HepG2 (cell line): ENCODE measurements around the gene STIM1. TPM values are rescaled to one million over a fixed set of nuclear protein-coding genes. Genes with fewer than 3 reads are reported as not detected.
A peak's percentile ranks its signal among the peaks of the same experiment; 100 is the strongest.

Experiments used
- ATAC-seq: fragments of 200-7000 bp; cut with Tn5 transposase; 3 replicates; pipeline ENCODE4 v1.9.1; 2020; ENCODE audit warnings: mild to moderate bottlenecking, moderate library complexity
- BruUV-seq: library from RNA; stranded (reverse); fragments of 400-500 nt; replicated peaks from 2 replicates; lab custom pipeline; 2021; lab: Mats Ljungman, UMichigan
- CTCF ChIA-PET: fragments of 300-600 bp; formaldehyde crosslinking; extraction: SDS; loops from one replicate; lab custom pipeline; 2021; ENCODE audit warnings: low total read pairs, inconsistent platforms, low intra/inter-chr PET ratio; lab: Yijun Ruan, JAX
- POLR2A ChIA-PET: fragments of 350-600 bp; sonication (Branson Sonifier 250); formaldehyde crosslinking; loops from one replicate; lab custom pipeline; 2020; ENCODE audit warnings: antibody characterized with exemption, inconsistent platforms; lab: Yijun Ruan, JAX
- DNase-seq: peaks from one replicate; pipeline ENCODE4 v3.0.0-alpha.2; 2015; ENCODE audit warnings: low spot score
- FAIRE-seq: peaks from 3 replicates; lab custom pipeline; 2011; peaks lifted over from hg19 to GRCh38; lab: Jason Lieb, UNC
- H2AFZ ChIP-seq: one replicate; pipeline ENCODE4 v1.6.1; 2011; ENCODE audit warnings: low read length, inconsistent platforms
- H3K27ac ChIP-seq: fragments of 300-600 bp; 3 replicates; pipeline ENCODE4 v1.8.0; 2011; ENCODE audit warnings: mixed run types, mild to moderate bottlenecking, mixed read lengths, low read length, inconsistent platforms; ENCODE audit not compliant: insufficient read depth; ENCODE audit errors: extremely low read length
- H3K27me3 ChIP-seq, 2 experiments: fragments of 200-600 bp in 1 of 2; 2 replicates in 1 of 2; 3 replicates in 1 of 2; pipeline versions ENCODE4 v1.6.0 to v1.8.0; 2011; ENCODE audit warnings: low read length in 2 of 2, mild to moderate bottlenecking in 2 of 2, moderate library complexity in 2 of 2, inconsistent platforms in 1 of 2; ENCODE audit not compliant: insufficient read depth in 2 of 2, control insufficient read depth in 1 of 2
- H3K36me3 ChIP-seq, 2 experiments: fragments of 200-600 bp in 1 of 2; replicated peaks in 1 of 2; 2 replicates in 1 of 2; 3 replicates in 1 of 2; pipeline versions ENCODE4 v1.5.1 to v1.8.0; 2011; ENCODE audit warnings: low read length in 2 of 2, inconsistent platforms in 1 of 2; ENCODE audit not compliant: insufficient read depth in 2 of 2, control insufficient read depth in 1 of 2
- H3K4me1 ChIP-seq: 2 replicates; pipeline ENCODE4 v1.5.1; 2012; ENCODE audit warnings: low read length, inconsistent platforms; ENCODE audit not compliant: insufficient read depth
- H3K4me2 ChIP-seq: 2 replicates; pipeline ENCODE4 v1.6.0; 2011; ENCODE audit warnings: low read depth, low read length, inconsistent platforms
- H3K4me3 ChIP-seq, 3 experiments: fragments of 200-600 bp in 1 of 3; sonication (generic), shearing (Covaris generic) in 1 of 3; replicated peaks in 1 of 3; 2 replicates each; pipeline ENCODE4 v1.5.1; 2011 to 2016; ENCODE audit warnings: low read length in 3 of 3, inconsistent platforms in 2 of 3, low read depth in 2 of 3, mild to moderate bottlenecking in 2 of 3, control low read depth in 1 of 3, mixed read lengths in 1 of 3; ENCODE audit not compliant: insufficient read depth in 1 of 3
- H3K79me2 ChIP-seq: one replicate; pipeline ENCODE4 v1.6.1; 2011; ENCODE audit warnings: low read length, inconsistent platforms; ENCODE audit not compliant: insufficient read depth
- H3K9ac ChIP-seq: 2 replicates; pipeline ENCODE4 v1.6.0; 2011; ENCODE audit warnings: mild to moderate bottlenecking, low read depth, low read length, inconsistent platforms; ENCODE audit not compliant: insufficient read depth
- H3K9me3 ChIP-seq: 2 replicates; pipeline ENCODE4 v1.5.1; 2012; ENCODE audit warnings: mild to moderate bottlenecking, low read length
- H4K20me1 ChIP-seq: 2 replicates; pipeline ENCODE4 v1.6.0; 2011; ENCODE audit warnings: inconsistent platforms, mild to moderate bottlenecking, low read length, moderate library complexity; ENCODE audit not compliant: insufficient read depth
- AGO1 ChIP-seq: fragments of 200-400 bp; formaldehyde crosslinking; IDR thresholded peaks from 2 replicates; pipeline ENCODE4 v1.6.1; 2017; ENCODE audit warnings: mild to moderate bottlenecking, low read depth, low read length, moderate library complexity; ENCODE audit not compliant: poor library complexity, severe bottlenecking
- ATF7 ChIP-seq, 2 experiments: fragments of 450-650 bp in 1 of 2; sonication (generic) in 1 of 2; formaldehyde crosslinking in 1 of 2; IDR thresholded peaks; 2 replicates each; pipeline versions ENCODE4 v1.4.0 to v1.6.1; 2016 to 2020; ENCODE audit warnings: antibody characterized with exemption in 1 of 2, mild to moderate bottlenecking in 1 of 2, missing genetic modification reagents in 1 of 2
- CEBPB ChIP-seq: IDR thresholded peaks from 2 replicates; pipeline ENCODE4 v1.6.1; 2011; ENCODE audit warnings: low read depth, low read length, improper control_type of control experiment, borderline replicate concordance
- HOXA7 ChIP-seq: sonication (generic); formaldehyde crosslinking; IDR thresholded peaks from 2 replicates; pipeline ENCODE4 v1.8.1; 2022; ENCODE audit warnings: mild to moderate bottlenecking, missing genetic modification reagents, moderate library complexity
- IRF1 ChIP-seq: sonication (generic); formaldehyde crosslinking; IDR thresholded peaks from 2 replicates; pipeline ENCODE4 v1.4.0; 2020; ENCODE audit warnings: low read depth, mild to moderate bottlenecking, missing genetic modification reagents
- PRPF4 ChIP-seq: fragments of 200-400 bp; formaldehyde crosslinking; IDR thresholded peaks from 2 replicates; pipeline ENCODE4 v1.6.1; 2016; ENCODE audit warnings: low read length, low read depth; ENCODE audit not compliant: poor library complexity, severe bottlenecking
- SMARCC2 ChIP-seq: fragments of 450-650 bp; IDR thresholded peaks from 2 replicates; pipeline ENCODE4 v1.6.1; 2017; ENCODE audit warnings: antibody characterized with exemption, mild to moderate bottlenecking
- THAP11 ChIP-seq: IDR thresholded peaks from 2 replicates; pipeline ENCODE4 v1.6.1; 2016; ENCODE audit warnings: missing biosample characterization, missing genetic modification reagents
- ZBTB10 ChIP-seq: sonication (generic); formaldehyde crosslinking; IDR thresholded peaks from 2 replicates; pipeline ENCODE4 v1.4.0; 2020; ENCODE audit warnings: missing genetic modification reagents, borderline replicate concordance
- ZNF605 ChIP-seq: sonication (generic); formaldehyde crosslinking; IDR thresholded peaks from 2 replicates; pipeline ENCODE4 v1.8.0; 2022; ENCODE audit warnings: mild to moderate bottlenecking, missing genetic modification reagents
- ZNF792 ChIP-seq: IDR thresholded peaks from 2 replicates; pipeline ENCODE4 v1.6.1; 2016
- WGBS: methylation state at CpG from one replicate; pipeline ENCODE4 v1.1.6; 2017; ENCODE audit warnings: low lambda C conversion rate; 5-methylcytosine and 5-hydroxymethylcytosine counted together
- in situ Hi-C: cut with HindIII; loops from 2 replicates; pipeline ENCODE4 v1.10.0; 2017; ENCODE audit warnings: low pct_unique_long_range_greater_than_20kb; ENCODE audit not compliant: extremely low pct_ligation_motif_present
- intact Hi-C: fragments of 100-400 bp; cut with micrococcal nuclease; formaldehyde crosslinking; loops from one replicate; pipeline ENCODE4 v1.10.0; 2022; ENCODE audit not compliant: unreplicated experiment
- polyA plus RNA-seq, 8 experiments: library from polyadenylated mRNA; depleted of rRNA in 3 of 8; stranded (reverse) in 7 of 8; unstranded in 1 of 8; fragments of >200 nt; fragmentation: Illumina TruSeq in 4 of 8; extraction: Trizol in 4 of 8; gene quantifications; 2 replicates each; pipeline versions ENCODE4 v1.2.1 to v1.2.3, GENCODE V29; 2011 to 2016; ENCODE audit warnings: low read depth in 4 of 8, missing spikeins in 1 of 8, mixed read lengths in 1 of 8; ENCODE audit not compliant: insufficient read depth in 1 of 8
- total RNA-seq, 5 experiments: library from RNA; depleted of rRNA; stranded (reverse); fragments of >200 nt; fragmentation: Illumina TruSeq; extraction: Trizol; gene quantifications; 2 replicates each; pipeline ENCODE4 v1.2.3, GENCODE V29; 2016; ENCODE audit warnings: low read depth in 1 of 5

Gene STIM1
- total and polyA plus RNA-seq, 2 of the 13 experiments (the other 11 are each of a cell fraction or from before 2014, with no cell fraction given), result 19.2 to 28.5 TPM

GRCh38 chr11:4049006-4049405 is 193.5 kb downstream of the STIM1 start:
- H3K9ac ChIP-seq, result no peak overlapping the region
- H3K4me2 ChIP-seq, result no peak overlapping the region
- FAIRE-seq (no peak), ATAC-seq (no peak), DNase-seq (no peak)
- POLR2A ChIA-PET, result interaction anchor here (1.2 kb wide), 1 partner anchor 11 kb away, joined by 3 read pairs; no protein-coding TSS in a partner anchor
- no peak overlapping the region for H3K27ac ChIP-seq
- H4K20me1 ChIP-seq, result 0 out of 2 replicates have a peak, but pooled peaks cover 5% of the 10 kb centered on the region
- peaks cover 25% of the 10 kb centered on the region for H3K4me1 ChIP-seq
- no peak overlapping the region for H2AFZ ChIP-seq
- H3K79me2 ChIP-seq, result no peaks in the 10 kb centered on the region
- TF ChIP-seq ATF7 (IDR thresholded peaks at IDR 0.05) (peak; percentile 27; the same call in 1 of the 2 replicates), ATF7 (CRISPR knock-in tag; IDR thresholded peaks at IDR 0.05) (no peak), ZNF792 (CRISPR knock-in tag) (no peak), SMARCC2 (no peak), IRF1 (CRISPR knock-in tag) (no peak), ZBTB10 (no peak), THAP11 (CRISPR knock-in tag) (no peak), CEBPB (peak; percentile 33; the same call in 1 of the 2 replicates), HOXA7 (CRISPR knock-in tag) (no peak), PRPF4 (no peak), ZNF605 (CRISPR knock-in tag) (no peak), AGO1 (no peak)
- in situ Hi-C loops, result no loop called here
- H3K9me3 ChIP-seq, result no peaks in the 10 kb centered on the region
- no peak overlapping the region for H3K4me3 ChIP-seq
- intact Hi-C loops, result no loop called here
- no peaks in the 10 kb centered on the region for H3K27me3 ChIP-seq
- WGBS, result 97% methylated on average over 4 of the region's 4 CpGs
- CTCF ChIA-PET, result no interaction called here
- H3K36me3 ChIP-seq, result peaks cover 1 to 4% of the 10 kb centered on the region in 2 experiments; a peak in 4 of 5 replicates
- BruUV-seq, result no TSS peak
